Fibroblast of pulmonary artery (primary cell): ENCODE results near the gene EYS.
A peak's percentile ranks its signal among the peaks of the same experiment; 100 is the strongest.

Experiments used
- DNase-seq: peaks from one replicate; pipeline ENCODE4 v3.0.0-alpha.2; 2010; ENCODE audit warnings: low read depth
- H3K4me3 ChIP-seq: replicated peaks from 2 replicates; pipeline ENCODE4 v1.5.1; 2011; ENCODE audit warnings: low read depth, mild to moderate bottlenecking, control low read depth, low read length, moderate library complexity
- TF ChIP-seq, protein P1 (sequence below): IDR thresholded peaks from 2 replicates; pipeline ENCODE4 v1.5.1; 2011; ENCODE audit warnings: mild to moderate bottlenecking, control low read depth, low read length, inconsistent platforms; ENCODE audit errors: missing control alignments

Gene EYS

DNA sequence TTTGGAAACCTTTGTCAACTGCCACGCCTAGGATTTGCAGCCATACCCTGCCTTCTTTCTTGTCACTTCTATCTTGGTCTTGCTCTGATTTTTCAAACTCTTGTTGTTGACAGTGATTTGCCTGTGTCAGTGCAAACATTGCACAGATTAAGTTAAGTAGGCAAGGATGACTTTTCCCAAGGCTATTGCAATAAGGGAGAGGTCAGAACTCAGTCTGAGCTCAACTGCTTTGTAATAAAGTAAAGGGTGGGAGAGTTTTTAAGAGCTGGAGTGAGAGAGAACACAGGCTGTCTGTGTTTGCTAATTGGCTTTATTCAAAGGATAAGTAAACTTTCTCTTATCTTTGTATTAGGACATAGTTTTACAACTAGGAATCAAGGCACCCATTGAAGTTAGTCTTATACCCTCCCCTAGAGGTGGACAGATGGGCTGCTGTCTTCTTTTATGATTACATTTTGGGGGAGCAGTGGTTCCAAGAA lies 1622.8 kb downstream of the EYS start:
- H3K4me3 ChIP-seq = no peak overlapping the region
- TF ChIP-seq, protein P1, sequence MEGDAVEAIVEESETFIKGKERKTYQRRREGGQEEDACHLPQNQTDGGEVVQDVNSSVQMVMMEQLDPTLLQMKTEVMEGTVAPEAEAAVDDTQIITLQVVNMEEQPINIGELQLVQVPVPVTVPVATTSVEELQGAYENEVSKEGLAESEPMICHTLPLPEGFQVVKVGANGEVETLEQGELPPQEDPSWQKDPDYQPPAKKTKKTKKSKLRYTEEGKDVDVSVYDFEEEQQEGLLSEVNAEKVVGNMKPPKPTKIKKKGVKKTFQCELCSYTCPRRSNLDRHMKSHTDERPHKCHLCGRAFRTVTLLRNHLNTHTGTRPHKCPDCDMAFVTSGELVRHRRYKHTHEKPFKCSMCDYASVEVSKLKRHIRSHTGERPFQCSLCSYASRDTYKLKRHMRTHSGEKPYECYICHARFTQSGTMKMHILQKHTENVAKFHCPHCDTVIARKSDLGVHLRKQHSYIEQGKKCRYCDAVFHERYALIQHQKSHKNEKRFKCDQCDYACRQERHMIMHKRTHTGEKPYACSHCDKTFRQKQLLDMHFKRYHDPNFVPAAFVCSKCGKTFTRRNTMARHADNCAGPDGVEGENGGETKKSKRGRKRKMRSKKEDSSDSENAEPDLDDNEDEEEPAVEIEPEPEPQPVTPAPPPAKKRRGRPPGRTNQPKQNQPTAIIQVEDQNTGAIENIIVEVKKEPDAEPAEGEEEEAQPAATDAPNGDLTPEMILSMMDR = no peak
- DNase-seq = no peak

- DNase-seq = no peak
- TF ChIP-seq, protein P1 = no peak
These were observed 1623.8 kb downstream of the EYS start for GRCh38 chr6:64083261-64083660.

GRCh38 chr6:64081453-64081852 lies 1625.6 kb downstream of the EYS start:
- DNase-seq = peak; percentile 21
- TF ChIP-seq, protein P1 = no peak
- H3K4me3 ChIP-seq = no peak overlapping the region

More at GRCh38 chr6:64083261-64083660, 1623.8 kb downstream of the EYS start:
- H3K4me3 ChIP-seq = no peak overlapping the region

GRCh38 chr6:64074981-64075380 lies 1632.0 kb downstream of the EYS start:
- no peak overlapping the region for H3K4me3 ChIP-seq
- TF ChIP-seq, protein P1 = no peak
- DNase-seq = no peak

GRCh38 chr6:64072686-64073085 lies 1634.3 kb downstream of the EYS start:
- no peak for DNase-seq
- no peak overlapping the region for H3K4me3 ChIP-seq
- TF ChIP-seq, protein P1 = no peak

DNA sequence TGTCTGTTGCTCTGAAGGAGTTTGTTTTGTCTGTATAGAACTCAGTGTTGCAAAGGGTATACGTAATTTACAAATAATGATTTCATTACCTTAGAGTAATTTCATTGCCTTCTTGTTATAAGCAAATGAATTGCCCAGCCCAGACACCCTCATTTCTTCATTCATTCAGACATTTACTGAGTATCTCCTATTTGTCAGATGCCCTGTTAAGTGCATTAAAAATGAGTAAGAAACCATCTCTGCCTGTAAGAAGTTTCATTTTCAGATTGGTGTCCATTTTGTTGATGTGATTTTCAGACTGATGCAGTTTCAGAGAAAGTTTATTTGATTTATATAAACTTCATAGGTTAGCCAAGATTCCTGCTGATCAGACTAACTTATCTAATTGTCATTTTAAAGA lies 1642.1 kb downstream of the EYS start:
- DNase-seq = no peak
- H3K4me3 ChIP-seq = no peak overlapping the region
- TF ChIP-seq, protein P1 = no peak

DNA sequence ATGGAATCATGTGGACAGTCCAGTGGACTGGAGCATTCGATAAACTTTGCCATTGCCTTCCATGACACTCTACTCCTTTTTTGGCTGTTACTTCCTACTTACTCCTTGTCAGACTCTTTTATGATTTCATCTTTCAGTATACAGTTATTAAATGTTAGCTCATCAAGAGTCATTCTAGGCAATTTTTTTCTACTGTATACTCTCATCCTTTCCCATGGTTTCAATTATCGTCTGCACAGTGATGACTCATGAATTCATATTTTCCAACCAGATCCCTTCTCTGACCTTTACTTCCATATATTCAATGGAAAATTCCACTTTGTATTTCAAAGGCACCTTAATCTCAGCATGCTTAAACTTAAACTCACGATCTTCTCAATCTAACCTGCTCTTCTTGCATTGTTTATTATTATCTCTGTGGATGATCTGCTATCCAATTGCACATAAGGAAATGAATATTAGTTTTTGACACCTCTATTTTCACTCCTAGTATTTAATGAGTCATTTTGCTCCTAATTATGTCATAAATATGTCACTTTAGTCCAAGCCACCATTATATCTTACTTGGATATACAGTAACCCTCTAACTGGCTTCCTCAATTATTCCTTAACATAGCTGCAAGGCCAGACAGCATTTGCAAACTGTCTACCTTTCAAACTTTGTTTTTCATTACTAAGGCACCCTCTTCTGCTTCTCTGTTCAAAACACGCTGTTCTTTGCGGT lies 1643.9 kb downstream of the EYS start:
- H3K4me3 ChIP-seq = no peak overlapping the region
- TF ChIP-seq, protein P1 = no peak
- peak; percentile 7 for DNase-seq
